ENCODE results near the gene KIAA2012.

- TF ChIP-seq EZH2 (IDR thresholded peaks at IDR 0.05; ENCODE audit: low read length) (no peak), CTCF (optimal IDR thresholded peaks at IDR 0.05 in 1 of 3, IDR thresholded peaks at IDR 0.05 in 1 of 3, conservative IDR thresholded peaks at IDR 0.05 in 1 of 3; ENCODE audit: extremely low read depth in 1 of 3, insufficient read depth in 2 of 3, low read length in 3 of 3) (peak in 2 of 3 experiments; percentile 19 to 54)
These were observed 85.7 kb downstream of the KIAA2012 start for GRCh38 chr2:202158796-202159195.
